Peyer's patch (tissue), 4 donors: ENCODE measurements around the gene PCYT2.

ENCODE experiments used
- CTCF ChIP-seq, 6 experiments: fragments of 450-650 bp in 4 of 6; fragments of 200-600 bp in 2 of 6; sonication (generic) in 1 of 6; IDR thresholded peaks; one replicate each; pipeline ENCODE4 v1.5.1; 2017 to 2019; ENCODE audit warnings: antibody characterized with exemption in 6 of 6, mild to moderate bottlenecking in 3 of 6, moderate library complexity in 1 of 6
- POLR2A ChIP-seq, 2 donors: fragments of 450-650 bp; IDR thresholded peaks; one replicate each; pipeline ENCODE4 v1.5.1; 2017; ENCODE audit warnings: antibody characterized with exemption in 2 of 2, mild to moderate bottlenecking in 2 of 2, moderate library complexity in 2 of 2

DNA sequence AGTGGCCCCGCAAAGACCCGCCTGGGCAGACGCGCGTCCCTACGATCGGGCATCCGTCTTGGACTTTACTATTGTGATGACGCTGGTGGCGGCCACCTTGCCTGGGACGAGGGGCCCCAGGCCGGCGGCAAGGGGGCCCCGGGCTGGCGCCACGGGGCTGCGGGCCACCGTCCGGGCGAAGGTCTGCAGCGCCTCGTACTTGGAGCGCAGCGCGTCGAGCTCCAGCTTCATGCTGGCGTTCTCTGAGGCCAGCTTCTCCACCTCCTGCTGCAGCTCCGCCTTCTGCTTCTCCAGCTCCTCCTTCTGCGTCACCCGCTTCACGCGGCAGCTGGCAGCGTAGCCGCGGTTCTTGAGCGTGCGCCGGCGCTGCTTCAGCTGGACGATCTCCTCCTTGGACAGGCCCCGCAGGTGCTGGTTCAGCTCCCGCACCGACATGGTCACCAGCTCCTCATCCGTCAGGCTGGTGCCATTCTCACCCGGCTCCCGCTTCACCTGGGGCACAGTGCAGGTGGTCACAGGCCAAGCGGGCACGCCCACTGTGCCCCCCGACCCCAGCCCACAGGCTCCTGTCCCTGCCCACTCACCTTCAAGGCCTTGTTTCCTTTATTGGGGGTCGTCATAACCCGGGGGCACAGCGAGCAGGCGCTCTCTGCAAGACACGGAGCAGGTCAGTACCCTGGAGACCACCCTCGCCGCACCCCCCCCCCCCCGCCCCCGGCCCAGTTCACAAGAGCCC lies 11.5 kb upstream of the PCYT2 start:
- TF ChIP-seq POLR2A (IDR thresholded peaks at IDR 0.05) (no peak), CTCF (IDR thresholded peaks at IDR 0.05) (no peak)
